Dedifferentiated amniotic fluid mesenchymal stem cell (primary cell): ENCODE results near the gene GNAO1.

ENCODE experiments used
- DNase-seq: peaks from one replicate; pipeline ENCODE4 v3.0.0-alpha.2; 2016; ENCODE audit errors: extremely low spot score

Gene GNAO1

GRCh38 chr16:56265746-56266145 is 74.5 kb downstream of the GNAO1 start:
- DNase-seq, result no peak

GRCh38 chr16:56266641-56267607 is 75.6 kb downstream of the GNAO1 start:
- DNase-seq, result no peak

GRCh38 chr16:56267888-56268287 is 76.6 kb downstream of the GNAO1 start:
- DNase-seq, result no peak

GRCh38 chr16:56268799-56269198 is 77.5 kb downstream of the GNAO1 start:
- no peak for DNase-seq

GRCh38 chr16:56269281-56269680 is 78.0 kb downstream of the GNAO1 start:
- no peak for DNase-seq

- DNase-seq, result peak; percentile 38
Observed at GRCh38 chr16:56269811-56270684, 78.8 kb downstream of the GNAO1 start.

GRCh38 chr16:56270828-56271227 is 79.5 kb downstream of the GNAO1 start:
- DNase-seq, result no peak

GRCh38 chr16:56272583-56272894 is 81.2 kb downstream of the GNAO1 start:
- no peak for DNase-seq

- no peak for DNase-seq
Observed at GRCh38 chr16:56273615-56274014, 82.3 kb downstream of the GNAO1 start.

- no peak for DNase-seq
Observed at GRCh38 chr16:56274369-56274768, 83.1 kb downstream of the GNAO1 start.

GRCh38 chr16:56275076-56275475 is 83.8 kb downstream of the GNAO1 start:
- no peak for DNase-seq

GRCh38 chr16:56275801-56276200 is 84.5 kb downstream of the GNAO1 start:
- DNase-seq, result no peak

- no peak for DNase-seq
Observed at GRCh38 chr16:56277075-56277474, 85.8 kb downstream of the GNAO1 start.

- no peak for DNase-seq
Observed at GRCh38 chr16:56278196-56278855, 87.0 kb downstream of the GNAO1 start.

- DNase-seq, result no peak
Observed at GRCh38 chr16:56279132-56279531, 87.8 kb downstream of the GNAO1 start.

- no peak for DNase-seq
Observed at GRCh38 chr16:56279914-56280313, 88.6 kb downstream of the GNAO1 start.

- no peak for DNase-seq
Observed at GRCh38 chr16:56281249-56281805, 90.0 kb downstream of the GNAO1 start.

GRCh38 chr16:56282451-56282850 is 91.2 kb downstream of the GNAO1 start:
- DNase-seq, result no peak

- no peak for DNase-seq
Observed at GRCh38 chr16:56284521-56284920, 93.2 kb downstream of the GNAO1 start.

GRCh38 chr16:56286809-56287208 is 95.5 kb downstream of the GNAO1 start:
- no peak for DNase-seq

GRCh38 chr16:56288019-56288418 is 96.7 kb downstream of the GNAO1 start:
- DNase-seq, result no peak

- DNase-seq, result no peak
Observed at GRCh38 chr16:56289416-56289815, 98.1 kb downstream of the GNAO1 start.
